ENCODE data around the gene TLE2.

Gene TLE2

GRCh38 chr19:2997720-2998119 lies 31.4 kb downstream of the TLE2 start:
- TF ChIP-seq CTCF (IDR thresholded peaks at IDR 0.05; ENCODE audit: low read length) (no peak), EZH2phosphoT487 (IDR thresholded peaks at IDR 0.05; ENCODE audit: low read length) (no peak), EZH2 (optimal IDR thresholded peaks at IDR 0.05; ENCODE audit: low read depth, low read length) (no peak)
- H3K27me3 ChIP-seq (replicated peaks; ENCODE audit: insufficient read depth, low read length), result peaks cover 82% of the 10 kb centered on the region
- no peak overlapping the region for H3K27ac ChIP-seq (ENCODE audit: low read length)
- H2AFZ ChIP-seq (ENCODE audit: low read length), result no peak overlapping the region
- H3F3A ChIP-seq (ENCODE audit: insufficient read depth, low read length), result no peaks in the 10 kb centered on the region
- H3K36me3 ChIP-seq (replicated peaks; ENCODE audit: insufficient read depth, low read length), result no peaks in the 10 kb centered on the region
- H3K9ac ChIP-seq (ENCODE audit: low read length), result no peak overlapping the region
- no peaks in the 10 kb centered on the region for H3K4me1 ChIP-seq (ENCODE audit: low read length)
- no peak overlapping the region for H3K4me2 ChIP-seq (ENCODE audit: low read depth, low read length)
- DNase-seq, result no peak
- H3K79me2 ChIP-seq (ENCODE audit: low read length), result no peaks in the 10 kb centered on the region
- H3K9me2 ChIP-seq (replicated peaks; ENCODE audit: insufficient read depth, low read length), result no peaks in the 10 kb centered on the region
- no peak overlapping the region for H3K4me3 ChIP-seq (ENCODE audit: low read length)
- no peaks in the 10 kb centered on the region for H3K9me3 ChIP-seq (replicated peaks; ENCODE audit: insufficient read depth, low read length)
- no peaks in the 10 kb centered on the region for H4K20me1 ChIP-seq (ENCODE audit: insufficient read depth, low read length)

- H3K36me3 ChIP-seq (replicated peaks; ENCODE audit: insufficient read depth, low read length), result no peaks in the 10 kb centered on the region
- H3K9ac ChIP-seq (ENCODE audit: low read length), result no peak overlapping the region
- H3K79me2 ChIP-seq (ENCODE audit: low read length), result no peaks in the 10 kb centered on the region
- H3K4me3 ChIP-seq (ENCODE audit: low read length), result no peak overlapping the region
- no peak for DNase-seq
- no peak overlapping the region for H2AFZ ChIP-seq (ENCODE audit: low read length)
- H3K4me2 ChIP-seq (ENCODE audit: low read depth, low read length), result no peak overlapping the region
- no peaks in the 10 kb centered on the region for H3F3A ChIP-seq (ENCODE audit: insufficient read depth, low read length)
- peaks cover 74% of the 10 kb centered on the region for H3K27me3 ChIP-seq (replicated peaks; ENCODE audit: insufficient read depth, low read length)
- H3K9me2 ChIP-seq (replicated peaks; ENCODE audit: insufficient read depth, low read length), result no peaks in the 10 kb centered on the region
- H3K4me1 ChIP-seq (ENCODE audit: low read length), result no peaks in the 10 kb centered on the region
- no peaks in the 10 kb centered on the region for H3K9me3 ChIP-seq (replicated peaks; ENCODE audit: insufficient read depth, low read length)
- no peaks in the 10 kb centered on the region for H4K20me1 ChIP-seq (ENCODE audit: insufficient read depth, low read length)
- TF ChIP-seq CTCF (IDR thresholded peaks at IDR 0.05; ENCODE audit: low read length) (no peak), EZH2 (optimal IDR thresholded peaks at IDR 0.05; ENCODE audit: low read depth, low read length) (no peak), EZH2phosphoT487 (IDR thresholded peaks at IDR 0.05; ENCODE audit: low read length) (no peak)
- no peak overlapping the region for H3K27ac ChIP-seq (ENCODE audit: low read length)
Observed at GRCh38 chr19:2994588-2995131, 34.4 kb downstream of the TLE2 start.

GRCh38 chr19:2993579-2993978 lies 35.5 kb downstream of the TLE2 start:
- Histone ChIP-seq H3K27ac (ENCODE audit: low read length) (no peak overlapping the region), H3K9me3 (replicated peaks; ENCODE audit: insufficient read depth, low read length) (no peaks in the 10 kb centered on the region), H3K79me2 (ENCODE audit: low read length) (no peaks in the 10 kb centered on the region), H2AFZ (ENCODE audit: low read length) (no peak overlapping the region), H3K36me3 (replicated peaks; ENCODE audit: insufficient read depth, low read length) (no peaks in the 10 kb centered on the region), H3F3A (ENCODE audit: insufficient read depth, low read length) (no peaks in the 10 kb centered on the region), H4K20me1 (ENCODE audit: insufficient read depth, low read length) (no peaks in the 10 kb centered on the region), H3K27me3 (replicated peaks; ENCODE audit: insufficient read depth, low read length) (peaks cover 76% of the 10 kb centered on the region), H3K4me3 (ENCODE audit: low read length) (no peak overlapping the region), H3K4me2 (ENCODE audit: low read depth, low read length) (no peak overlapping the region), H3K9ac (ENCODE audit: low read length) (no peak overlapping the region), H3K9me2 (replicated peaks; ENCODE audit: insufficient read depth, low read length) (no peaks in the 10 kb centered on the region), H3K4me1 (ENCODE audit: low read length) (no peaks in the 10 kb centered on the region)
- no peak for DNase-seq
- TF ChIP-seq EZH2phosphoT487 (IDR thresholded peaks at IDR 0.05; ENCODE audit: low read length) (no peak), EZH2 (optimal IDR thresholded peaks at IDR 0.05; ENCODE audit: low read depth, low read length) (no peak), CTCF (IDR thresholded peaks at IDR 0.05; ENCODE audit: low read length) (no peak)
